ENCODE data around the gene NLGN1.

DNA sequence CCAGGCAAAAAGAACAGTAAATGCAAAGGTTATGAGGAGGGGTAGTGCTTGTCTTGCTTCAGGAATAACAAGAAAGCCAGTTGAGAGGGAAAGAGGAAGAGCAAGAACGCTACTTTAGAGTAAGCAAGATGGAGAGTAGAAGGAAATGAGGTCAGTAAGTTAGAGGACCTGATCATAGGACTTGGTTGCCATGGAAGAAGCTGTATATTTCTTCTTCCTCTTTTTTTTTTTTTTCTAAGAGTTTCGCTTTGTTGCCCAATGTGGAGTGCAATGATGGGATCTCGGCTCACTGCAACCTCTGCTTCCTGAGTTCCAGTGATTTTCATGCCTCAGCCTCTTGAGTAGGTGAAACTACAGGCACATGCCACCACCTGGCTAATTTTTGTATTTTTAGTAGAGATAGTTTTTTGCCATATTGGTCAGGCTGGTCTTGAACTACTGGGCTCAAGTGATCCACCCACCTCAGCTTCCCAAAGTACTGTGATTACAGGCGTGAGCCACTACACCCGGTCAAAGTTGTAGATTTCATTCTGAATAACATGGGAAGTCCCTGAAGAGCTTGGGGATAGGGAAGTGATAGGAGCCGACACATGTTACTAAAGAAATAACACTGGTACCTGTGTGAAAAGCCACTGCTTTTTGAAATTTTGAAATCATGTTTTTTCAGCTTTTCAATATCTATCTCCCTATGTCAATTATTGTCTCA, 933.7 kb downstream of the NLGN1 start:
- no peak for TF ChIP-seq POLR2AphosphoS5 (IDR thresholded peaks at IDR 0.05; ENCODE audit: low read depth, low read length)
- TF ChIP-seq, protein P1, sequence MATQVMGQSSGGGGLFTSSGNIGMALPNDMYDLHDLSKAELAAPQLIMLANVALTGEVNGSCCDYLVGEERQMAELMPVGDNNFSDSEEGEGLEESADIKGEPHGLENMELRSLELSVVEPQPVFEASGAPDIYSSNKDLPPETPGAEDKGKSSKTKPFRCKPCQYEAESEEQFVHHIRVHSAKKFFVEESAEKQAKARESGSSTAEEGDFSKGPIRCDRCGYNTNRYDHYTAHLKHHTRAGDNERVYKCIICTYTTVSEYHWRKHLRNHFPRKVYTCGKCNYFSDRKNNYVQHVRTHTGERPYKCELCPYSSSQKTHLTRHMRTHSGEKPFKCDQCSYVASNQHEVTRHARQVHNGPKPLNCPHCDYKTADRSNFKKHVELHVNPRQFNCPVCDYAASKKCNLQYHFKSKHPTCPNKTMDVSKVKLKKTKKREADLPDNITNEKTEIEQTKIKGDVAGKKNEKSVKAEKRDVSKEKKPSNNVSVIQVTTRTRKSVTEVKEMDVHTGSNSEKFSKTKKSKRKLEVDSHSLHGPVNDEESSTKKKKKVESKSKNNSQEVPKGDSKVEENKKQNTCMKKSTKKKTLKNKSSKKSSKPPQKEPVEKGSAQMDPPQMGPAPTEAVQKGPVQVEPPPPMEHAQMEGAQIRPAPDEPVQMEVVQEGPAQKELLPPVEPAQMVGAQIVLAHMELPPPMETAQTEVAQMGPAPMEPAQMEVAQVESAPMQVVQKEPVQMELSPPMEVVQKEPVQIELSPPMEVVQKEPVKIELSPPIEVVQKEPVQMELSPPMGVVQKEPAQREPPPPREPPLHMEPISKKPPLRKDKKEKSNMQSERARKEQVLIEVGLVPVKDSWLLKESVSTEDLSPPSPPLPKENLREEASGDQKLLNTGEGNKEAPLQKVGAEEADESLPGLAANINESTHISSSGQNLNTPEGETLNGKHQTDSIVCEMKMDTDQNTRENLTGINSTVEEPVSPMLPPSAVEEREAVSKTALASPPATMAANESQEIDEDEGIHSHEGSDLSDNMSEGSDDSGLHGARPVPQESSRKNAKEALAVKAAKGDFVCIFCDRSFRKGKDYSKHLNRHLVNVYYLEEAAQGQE (IDR thresholded peaks at IDR 0.05; ENCODE audit: insufficient read depth in 1 of 2, low read depth in 2 of 2, low read length in 2 of 2) = no peak
- TF ChIP-seq TAF1 (IDR thresholded peaks at IDR 0.05; ENCODE audit: borderline replicate concordance, insufficient read depth, low read length) = no peak
- TF ChIP-seq SIN3A (IDR thresholded peaks at IDR 0.05; ENCODE audit: borderline replicate concordance, insufficient read depth, low read length) = no peak
